Mesendoderm (in vitro differentiated cells): Measurements from ENCODE around the gene CDKN1C.
A peak's percentile ranks its signal among the peaks of the same experiment; 100 is the strongest.

Experiments used
- DNase-seq: peaks from one replicate; pipeline ENCODE4 v3.0.0; 2013
- H2AK5ac ChIP-seq: 2 replicates; pipeline ENCODE4 v1.6.1; 2013; ENCODE audit warnings: low read length, inconsistent platforms
- H2BK120ac ChIP-seq: 2 replicates; pipeline ENCODE4 v1.6.1; 2013; ENCODE audit warnings: low read depth, mild to moderate bottlenecking, low read length, moderate library complexity, mixed read lengths
- H2BK15ac ChIP-seq: replicated peaks from 2 replicates; pipeline ENCODE4 v1.6.1; 2013; ENCODE audit warnings: low read depth, mild to moderate bottlenecking, moderate library complexity
- H2BK5ac ChIP-seq: 2 replicates; pipeline ENCODE4 v1.6.1; 2013; ENCODE audit warnings: low read length, inconsistent platforms
- H3K18ac ChIP-seq: 2 replicates; pipeline ENCODE4 v1.6.1; 2013; ENCODE audit warnings: mild to moderate bottlenecking, low read length, mixed read lengths
- H3K23ac ChIP-seq: one replicate; pipeline ENCODE4 v1.6.1; 2013; ENCODE audit warnings: low read length
- H3K27ac ChIP-seq: 2 replicates; pipeline ENCODE4 v1.5.1; 2013; ENCODE audit warnings: low read depth, mild to moderate bottlenecking, inconsistent platforms, low read length, moderate library complexity
- H3K27me3 ChIP-seq: 2 replicates; pipeline ENCODE4 v1.6.1; 2013; ENCODE audit warnings: low read length, control low read depth, mild to moderate bottlenecking, inconsistent platforms; ENCODE audit not compliant: insufficient read depth, poor library complexity
- H3K36me3 ChIP-seq: 2 replicates; pipeline ENCODE4 v1.6.1; 2013; ENCODE audit warnings: low read length, inconsistent platforms; ENCODE audit not compliant: control insufficient read depth, insufficient read depth
- H3K4ac ChIP-seq: one replicate; pipeline ENCODE4 v1.6.1; 2013; ENCODE audit warnings: low read depth, mild to moderate bottlenecking, low read length, moderate library complexity
- H3K4me1 ChIP-seq: 2 replicates; pipeline ENCODE4 v1.6.1; 2013; ENCODE audit warnings: low read depth, low read length, inconsistent platforms; ENCODE audit not compliant: control insufficient read depth
- H3K4me2 ChIP-seq: 2 replicates; pipeline ENCODE4 v1.6.1; 2013; ENCODE audit warnings: low read length
- H3K4me3 ChIP-seq: 2 replicates; pipeline ENCODE4 v1.5.1; 2013; ENCODE audit warnings: mild to moderate bottlenecking, low read length
- H3K56ac ChIP-seq: one replicate; pipeline ENCODE4 v1.6.1; 2013; ENCODE audit warnings: low read length
- H3K79me1 ChIP-seq: 2 replicates; pipeline ENCODE4 v1.6.1; 2013; ENCODE audit warnings: low read length, inconsistent platforms
- H3K79me2 ChIP-seq: 2 replicates; pipeline ENCODE4 v1.6.1; 2013; ENCODE audit warnings: mild to moderate bottlenecking, low read length; ENCODE audit not compliant: control insufficient read depth, insufficient read depth
- H3K9ac ChIP-seq: 2 replicates; pipeline ENCODE4 v1.6.1; 2013; ENCODE audit warnings: low read length, inconsistent platforms
- H4K5ac ChIP-seq: one replicate; pipeline ENCODE4 v1.6.1; 2013; ENCODE audit warnings: low read length
- H4K8ac ChIP-seq: one replicate; pipeline ENCODE4 v1.6.1; 2013; ENCODE audit warnings: low read depth, mild to moderate bottlenecking, control low read depth, low read length, moderate library complexity
- WGBS: extraction: QIAGEN DNeasy Blood & Tissue Kit; methylation state at CpG from one replicate; pipeline ENCODE4 v1.1.7; 2013; ENCODE audit warnings: low lambda C conversion rate, missing lambda C conversion rate; ENCODE audit not compliant: insufficient coverage; ENCODE audit errors: extremely low coverage; 5-methylcytosine and 5-hydroxymethylcytosine counted together

CDKN1C gene

DNA sequence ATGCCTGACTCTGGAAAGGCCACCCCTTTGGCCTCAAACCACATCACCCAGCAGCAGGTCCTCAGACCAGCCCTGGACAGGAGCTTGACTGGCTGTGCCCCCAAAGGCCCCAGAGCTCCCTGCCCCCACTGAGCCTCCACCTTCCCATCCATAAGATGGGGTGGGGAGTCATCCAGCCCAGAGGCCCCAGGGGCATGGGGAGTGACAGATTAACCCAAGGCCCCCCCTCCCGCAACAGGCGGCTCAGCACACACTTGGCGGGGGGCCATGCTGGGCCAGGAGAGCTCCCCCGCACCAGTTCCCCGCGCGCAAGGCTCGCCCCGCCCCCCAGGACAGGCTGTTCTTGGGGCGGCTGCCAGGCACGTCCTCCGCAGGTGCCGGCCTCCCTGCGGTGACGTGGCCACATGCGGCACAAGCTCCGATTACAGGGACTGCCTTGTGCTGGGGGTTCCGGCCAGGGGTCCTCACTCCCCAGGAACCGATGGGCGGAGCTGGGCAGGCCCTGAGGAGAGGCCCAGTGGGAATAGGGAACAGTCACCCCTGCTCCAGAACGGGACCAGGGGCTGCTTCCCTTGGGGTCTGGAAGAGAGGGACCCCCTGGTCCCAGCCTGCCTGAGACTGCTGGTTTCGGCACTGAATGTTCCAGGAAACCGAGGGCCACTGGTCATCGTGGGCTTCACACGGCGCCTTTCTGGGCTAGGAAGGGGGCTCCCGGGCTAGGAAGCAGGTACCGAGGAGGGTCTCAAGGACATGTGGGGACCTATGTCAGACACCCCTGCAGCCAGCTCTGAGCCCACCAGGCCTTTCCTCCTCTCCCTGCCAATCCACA, 5.1 kb upstream of the CDKN1C start:
- no CpG with 5 or more reads among the region's 28 CpGs for WGBS
- H4K5ac ChIP-seq, result no peak overlapping the region
- peaks cover 8% of the 10 kb centered on the region for H3K4me1 ChIP-seq
- H3K23ac ChIP-seq, result no peak overlapping the region
- H2BK5ac ChIP-seq, result no peak overlapping the region
- H3K79me1 ChIP-seq, result no peaks in the 10 kb centered on the region
- no peaks in the 10 kb centered on the region for H3K27me3 ChIP-seq
- H3K9ac ChIP-seq, result peak overlapping the region; percentile 21
- peak overlapping the region; percentile 5 for H3K4ac ChIP-seq
- no peak overlapping the region for H3K4me2 ChIP-seq
- H2BK15ac ChIP-seq, result no peak overlapping the region
- DNase-seq, result no peak
- peak overlapping the region; percentile 73 for H3K56ac ChIP-seq
- H3K18ac ChIP-seq, result peak overlapping the region; percentile 11
- peak overlapping the region; percentile 45 for H2AK5ac ChIP-seq
- no peak overlapping the region for H3K27ac ChIP-seq
- H3K79me2 ChIP-seq, result no peaks in the 10 kb centered on the region
- H4K8ac ChIP-seq, result no peak overlapping the region
- H3K36me3 ChIP-seq, result no peaks in the 10 kb centered on the region
- H3K4me3 ChIP-seq, result no peak overlapping the region
- H2BK120ac ChIP-seq, result no peak overlapping the region

DNA sequence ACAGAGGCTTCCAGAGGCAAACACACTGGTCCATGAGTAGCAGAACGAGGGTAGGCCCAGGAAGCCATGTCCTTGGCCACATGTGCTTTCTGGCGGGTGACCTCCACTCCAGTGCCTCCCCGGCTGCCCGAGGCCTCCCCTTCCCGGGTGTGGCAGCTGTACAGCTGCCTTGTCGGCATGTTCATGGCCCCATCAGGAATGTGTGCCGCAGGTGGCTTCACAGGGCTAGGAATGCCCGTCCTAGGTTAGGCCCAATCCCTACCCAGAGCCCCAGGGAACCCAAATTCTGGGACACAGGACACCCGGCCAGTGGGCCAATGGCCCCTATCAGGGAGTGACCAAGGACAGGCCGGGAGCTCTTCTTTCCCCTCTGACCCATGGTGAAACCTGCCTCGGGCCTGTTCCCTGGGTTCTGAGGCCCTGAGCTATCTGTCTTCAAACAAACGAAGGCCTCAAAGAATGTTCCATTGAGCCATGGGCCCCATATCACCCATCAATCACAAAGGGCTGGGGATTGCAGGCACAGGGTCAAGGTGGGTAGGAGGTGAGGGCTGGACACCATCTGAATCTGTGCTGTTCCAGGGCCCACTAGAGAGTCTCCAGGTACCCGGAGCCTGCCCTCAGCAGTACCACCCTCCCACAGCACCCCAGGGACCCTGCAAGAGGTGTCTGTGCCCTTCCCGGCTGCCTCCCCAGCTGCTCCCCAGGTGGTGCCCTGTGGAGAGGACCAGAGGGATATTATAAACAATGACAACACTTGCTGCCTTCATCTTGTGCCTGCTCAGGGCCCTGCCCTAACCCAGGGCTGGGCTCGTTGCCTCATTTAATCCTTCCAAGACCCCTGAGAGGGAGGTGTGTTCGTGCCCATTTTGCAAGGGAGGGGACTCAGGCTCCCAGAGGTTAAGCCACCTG, 4.0 kb upstream of the CDKN1C start:
- no CpG with 5 or more reads among the region's 16 CpGs for WGBS
- H4K5ac ChIP-seq, result no peak overlapping the region
- H2BK120ac ChIP-seq, result no peak overlapping the region

DNA sequence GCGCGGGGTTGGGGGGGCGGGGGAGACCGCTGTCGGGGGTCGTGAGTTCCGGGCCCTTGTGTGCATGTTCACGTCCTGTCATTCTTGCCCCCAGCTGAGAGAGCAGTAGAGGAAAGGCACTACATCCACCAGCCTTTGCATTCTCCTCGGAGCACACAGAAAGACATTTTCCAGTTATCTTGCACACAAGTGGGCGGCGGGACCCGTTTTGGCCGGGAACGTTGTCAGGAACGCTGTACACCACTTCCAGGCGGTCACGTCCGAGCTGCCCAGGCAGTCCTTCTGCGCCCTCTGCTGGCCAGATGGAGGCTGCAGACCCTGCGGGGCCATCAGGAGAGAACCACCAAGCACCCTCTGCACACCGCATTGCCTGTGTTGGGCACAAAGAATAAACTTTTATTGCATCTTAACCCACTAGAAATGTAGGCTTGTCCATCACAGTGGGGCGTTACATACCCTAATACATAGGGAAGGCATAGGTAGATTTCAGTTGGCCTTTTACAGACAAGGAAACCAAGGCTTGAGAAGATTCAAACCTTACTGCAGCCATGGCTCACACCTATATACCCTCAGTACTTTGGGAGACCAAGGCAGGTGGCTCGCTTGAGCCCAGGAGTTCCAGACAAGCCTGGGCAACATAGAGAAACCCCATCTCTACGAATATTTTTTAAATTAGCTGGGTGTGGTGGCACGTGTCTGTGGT, 2.8 kb upstream of the CDKN1C start:
- H3K79me2 ChIP-seq, result no peaks in the 10 kb centered on the region
- no peak overlapping the region for H4K8ac ChIP-seq
- H2BK120ac ChIP-seq, result no peak overlapping the region
- no peak overlapping the region for H3K4me2 ChIP-seq
- H3K18ac ChIP-seq, result no peak overlapping the region
- no peaks in the 10 kb centered on the region for H3K79me1 ChIP-seq
- H3K4me1 ChIP-seq, result peaks cover 8% of the 10 kb centered on the region
- peaks cover 3% of the 10 kb centered on the region for H3K27me3 ChIP-seq
- no peak overlapping the region for H3K9ac ChIP-seq
- H2AK5ac ChIP-seq, result no peak overlapping the region
- H2BK15ac ChIP-seq, result no peak overlapping the region
- no peaks in the 10 kb centered on the region for H3K36me3 ChIP-seq
- no CpG with 5 or more reads among the region's 25 CpGs for WGBS
- H3K4me3 ChIP-seq, result no peak overlapping the region
- H3K23ac ChIP-seq, result no peak overlapping the region
- no peak overlapping the region for H4K5ac ChIP-seq
- no peak overlapping the region for H2BK5ac ChIP-seq
- peak; percentile 81 for DNase-seq
- no peak overlapping the region for H3K56ac ChIP-seq
- no peak overlapping the region for H3K27ac ChIP-seq
- no peak overlapping the region for H3K4ac ChIP-seq

More for the DNA sequence above, 4.0 kb upstream of the CDKN1C start:
- H3K79me1 ChIP-seq, result no peaks in the 10 kb centered on the region
- H3K4me2 ChIP-seq, result no peak overlapping the region
- H3K27me3 ChIP-seq, result no peaks in the 10 kb centered on the region
- no peak overlapping the region for H3K9ac ChIP-seq
- no peak overlapping the region for H3K27ac ChIP-seq
- H3K23ac ChIP-seq, result no peak overlapping the region
- H3K4ac ChIP-seq, result no peak overlapping the region
- H3K4me3 ChIP-seq, result no peak overlapping the region
- no peak overlapping the region for H3K18ac ChIP-seq
- H3K79me2 ChIP-seq, result no peaks in the 10 kb centered on the region
- H2BK5ac ChIP-seq, result no peak overlapping the region
- H4K8ac ChIP-seq, result no peak overlapping the region
- H3K36me3 ChIP-seq, result no peaks in the 10 kb centered on the region
- no peak overlapping the region for H2AK5ac ChIP-seq
- H2BK15ac ChIP-seq, result no peak overlapping the region
- DNase-seq, result no peak
- peaks cover 8% of the 10 kb centered on the region for H3K4me1 ChIP-seq
- peak overlapping the region; percentile 17 for H3K56ac ChIP-seq

DNA sequence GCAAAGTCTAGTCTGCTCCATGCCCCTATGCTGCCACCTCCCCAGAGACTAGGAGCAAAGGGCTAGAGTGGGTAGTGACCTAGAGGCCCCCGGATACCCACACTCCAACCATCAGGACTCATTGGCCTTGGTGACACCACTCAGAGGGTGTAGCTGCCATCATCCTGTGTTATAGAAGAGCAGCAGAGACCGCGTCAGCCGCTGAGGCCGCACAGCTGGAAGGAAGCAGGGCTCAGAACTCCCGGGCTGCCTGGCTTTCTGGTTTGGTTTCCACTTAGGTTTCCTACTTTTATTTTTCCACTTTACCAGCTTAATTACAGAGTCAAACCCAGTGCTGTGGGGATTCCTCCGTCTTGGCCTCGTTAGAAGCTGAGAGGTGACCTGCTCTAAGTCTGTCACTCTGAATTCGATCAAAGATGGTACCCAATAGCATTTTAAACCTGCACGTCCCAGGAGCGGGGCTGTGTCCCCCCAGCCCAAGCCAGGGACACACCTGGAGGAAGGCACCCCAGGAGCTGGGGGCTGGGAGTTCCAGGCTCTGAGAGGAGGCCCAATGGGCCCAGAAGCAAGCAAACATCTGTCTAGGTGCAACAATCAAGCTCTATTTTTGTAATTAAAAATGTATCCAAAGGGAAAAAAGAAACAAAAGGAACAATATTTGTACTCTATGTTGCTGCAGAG, 2.1 kb upstream of the CDKN1C start:
- Histone ChIP-seq H3K27ac (no peak overlapping the region), H4K5ac (no peak overlapping the region), H3K4me3 (no peak overlapping the region), H3K79me1 (no peaks in the 10 kb centered on the region), H2BK15ac (no peak overlapping the region), H3K18ac (no peak overlapping the region), H3K36me3 (no peaks in the 10 kb centered on the region), H3K56ac (no peak overlapping the region), H3K27me3 (peaks cover 5% of the 10 kb centered on the region), H2BK120ac (no peak overlapping the region), H3K4me1 (peaks cover 8% of the 10 kb centered on the region), H3K79me2 (no peaks in the 10 kb centered on the region), H2BK5ac (no peak overlapping the region), H3K4ac (no peak overlapping the region), H4K8ac (no peak overlapping the region), H3K9ac (no peak overlapping the region), H2AK5ac (no peak overlapping the region), H3K4me2 (no peak overlapping the region), H3K23ac (no peak overlapping the region)
- no peak for DNase-seq
- no CpG with 5 or more reads among the region's 11 CpGs for WGBS

DNA sequence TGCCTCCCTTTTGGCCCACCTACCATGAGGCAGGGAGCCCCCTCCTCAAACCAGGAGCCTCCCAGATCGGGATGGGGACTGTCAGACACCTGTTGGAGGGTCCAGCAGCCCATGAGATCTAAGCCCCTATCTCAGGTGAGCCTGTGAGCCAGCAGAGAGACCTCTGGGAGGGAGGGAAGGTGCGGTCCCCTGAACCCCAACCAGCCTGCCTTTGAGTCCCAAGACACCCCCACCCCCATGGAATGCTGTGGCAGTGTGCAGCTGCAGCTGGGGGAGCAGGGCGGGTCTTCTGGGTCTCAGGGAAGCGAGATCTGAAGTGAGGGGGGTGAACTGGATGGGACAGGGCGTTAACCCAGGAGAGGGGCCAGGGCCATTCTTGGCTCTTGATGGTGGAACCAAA, 1.4 kb upstream of the CDKN1C start:
- no peak overlapping the region for H2AK5ac ChIP-seq
- H3K4me2 ChIP-seq, result no peak overlapping the region
- no peaks in the 10 kb centered on the region for H3K79me1 ChIP-seq
- H3K4ac ChIP-seq, result no peak overlapping the region
- H3K56ac ChIP-seq, result peak overlapping the region; percentile 81
- H3K27ac ChIP-seq, result no peak overlapping the region
- H2BK15ac ChIP-seq, result no peak overlapping the region
- no peak overlapping the region for H3K23ac ChIP-seq
- H3K36me3 ChIP-seq, result no peaks in the 10 kb centered on the region
- no CpG with 5 or more reads among the region's 5 CpGs for whole genome bisulfite sequencing
- no peak for DNase-seq
- no peak overlapping the region for H2BK5ac ChIP-seq
- no peak overlapping the region for H3K9ac ChIP-seq
- H3K18ac ChIP-seq, result no peak overlapping the region
- peaks cover 5% of the 10 kb centered on the region for H3K27me3 ChIP-seq
- peaks cover 8% of the 10 kb centered on the region for H3K4me1 ChIP-seq
- no peak overlapping the region for H2BK120ac ChIP-seq
- no peak overlapping the region for H4K8ac ChIP-seq
- H3K79me2 ChIP-seq, result no peaks in the 10 kb centered on the region
- H4K5ac ChIP-seq, result no peak overlapping the region
- H3K4me3 ChIP-seq, result no peak overlapping the region
